Left ventricle myocardium inferior (tissue), 1 donor: ENCODE results near the gene CEP72. TPM values are rescaled to one million over a fixed set of nuclear protein-coding genes. Genes with fewer than 3 reads are reported as not detected.

Source experiments
- DNase-seq: peaks from one replicate; pipeline ENCODE4 v3.0.0-alpha.2; 2020
- H3K27ac ChIP-seq: fragments of 200-600 bp; replicated peaks from 2 replicates; pipeline ENCODE4 v1.8.0; 2021
- H3K27me3 ChIP-seq: fragments of 200-600 bp; 2 replicates; pipeline ENCODE4 v1.8.0; 2021; ENCODE audit warnings: low read depth
- H3K36me3 ChIP-seq: fragments of 200-600 bp; 2 replicates; pipeline ENCODE4 v1.8.0; 2021
- H3K4me1 ChIP-seq: fragments of 200-600 bp; 2 replicates; pipeline ENCODE4 v1.8.0; 2021
- H3K4me3 ChIP-seq: fragments of 200-600 bp; 2 replicates; pipeline ENCODE4 v1.8.0; 2021; ENCODE audit warnings: mild to moderate bottlenecking, moderate library complexity
- H3K9me3 ChIP-seq: fragments of 200-600 bp; replicated peaks from 2 replicates; pipeline ENCODE4 v1.8.0; 2021
- intact Hi-C: fragments of 100-400 bp; cut with micrococcal nuclease; formaldehyde crosslinking; loops from one replicate; pipeline ENCODE4 v1.11.0; 2022
- total RNA-seq: library from RNA; stranded (reverse); fragmentation: NEBNext Ultra II Directional; extraction: Animal tissue kit (Norgen Biotek cat#: 25700); gene quantifications from one replicate; pipeline ENCODE4 v1.2.1, GENCODE V29; 2021
- TF ChIP-seq, protein P1 (sequence below): fragments of 200-600 bp; IDR thresholded peaks from 2 replicates; pipeline ENCODE4 v1.8.0; 2021; ENCODE audit warnings: antibody characterized with exemption, mild to moderate bottlenecking, borderline replicate concordance
- donor health status: DM: no; HTN: yes; CAD: no; lungs with severe emphysema.

The CEP72 gene
- total RNA-seq, 1 donor from 2014 or later: 1.7 TPM

- no peaks in the 10 kb centered on the region for H3K9me3 ChIP-seq
- H3K27me3 ChIP-seq: peaks cover 82% of the 10 kb centered on the region
- TF ChIP-seq, protein P1, sequence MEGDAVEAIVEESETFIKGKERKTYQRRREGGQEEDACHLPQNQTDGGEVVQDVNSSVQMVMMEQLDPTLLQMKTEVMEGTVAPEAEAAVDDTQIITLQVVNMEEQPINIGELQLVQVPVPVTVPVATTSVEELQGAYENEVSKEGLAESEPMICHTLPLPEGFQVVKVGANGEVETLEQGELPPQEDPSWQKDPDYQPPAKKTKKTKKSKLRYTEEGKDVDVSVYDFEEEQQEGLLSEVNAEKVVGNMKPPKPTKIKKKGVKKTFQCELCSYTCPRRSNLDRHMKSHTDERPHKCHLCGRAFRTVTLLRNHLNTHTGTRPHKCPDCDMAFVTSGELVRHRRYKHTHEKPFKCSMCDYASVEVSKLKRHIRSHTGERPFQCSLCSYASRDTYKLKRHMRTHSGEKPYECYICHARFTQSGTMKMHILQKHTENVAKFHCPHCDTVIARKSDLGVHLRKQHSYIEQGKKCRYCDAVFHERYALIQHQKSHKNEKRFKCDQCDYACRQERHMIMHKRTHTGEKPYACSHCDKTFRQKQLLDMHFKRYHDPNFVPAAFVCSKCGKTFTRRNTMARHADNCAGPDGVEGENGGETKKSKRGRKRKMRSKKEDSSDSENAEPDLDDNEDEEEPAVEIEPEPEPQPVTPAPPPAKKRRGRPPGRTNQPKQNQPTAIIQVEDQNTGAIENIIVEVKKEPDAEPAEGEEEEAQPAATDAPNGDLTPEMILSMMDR: no peak
- DNase-seq: no peak
- no peak overlapping the region for H3K27ac ChIP-seq
- H3K4me3 ChIP-seq: no peak overlapping the region
- no peaks in the 10 kb centered on the region for H3K4me1 ChIP-seq
- intact Hi-C loops: no loop called here
- no peaks in the 10 kb centered on the region for H3K36me3 ChIP-seq
Measured at GRCh38 chr5:584216-584615, 27.9 kb upstream of the CEP72 start.

- Histone ChIP-seq H3K4me1 (no peaks in the 10 kb centered on the region), H3K27me3 (peaks cover 82% of the 10 kb centered on the region), H3K9me3 (no peaks in the 10 kb centered on the region), H3K27ac (no peak overlapping the region), H3K36me3 (no peaks in the 10 kb centered on the region), H3K4me3 (no peak overlapping the region)
- intact Hi-C loops: no loop called here
- TF ChIP-seq, protein P1: no peak
- no peak for DNase-seq
Measured at GRCh38 chr5:584846-585245, 27.3 kb upstream of the CEP72 start.

- no peak for DNase-seq
- no peak overlapping the region for H3K27ac ChIP-seq
Measured at GRCh38 chr5:585556-585955, 26.6 kb upstream of the CEP72 start.

DNA sequence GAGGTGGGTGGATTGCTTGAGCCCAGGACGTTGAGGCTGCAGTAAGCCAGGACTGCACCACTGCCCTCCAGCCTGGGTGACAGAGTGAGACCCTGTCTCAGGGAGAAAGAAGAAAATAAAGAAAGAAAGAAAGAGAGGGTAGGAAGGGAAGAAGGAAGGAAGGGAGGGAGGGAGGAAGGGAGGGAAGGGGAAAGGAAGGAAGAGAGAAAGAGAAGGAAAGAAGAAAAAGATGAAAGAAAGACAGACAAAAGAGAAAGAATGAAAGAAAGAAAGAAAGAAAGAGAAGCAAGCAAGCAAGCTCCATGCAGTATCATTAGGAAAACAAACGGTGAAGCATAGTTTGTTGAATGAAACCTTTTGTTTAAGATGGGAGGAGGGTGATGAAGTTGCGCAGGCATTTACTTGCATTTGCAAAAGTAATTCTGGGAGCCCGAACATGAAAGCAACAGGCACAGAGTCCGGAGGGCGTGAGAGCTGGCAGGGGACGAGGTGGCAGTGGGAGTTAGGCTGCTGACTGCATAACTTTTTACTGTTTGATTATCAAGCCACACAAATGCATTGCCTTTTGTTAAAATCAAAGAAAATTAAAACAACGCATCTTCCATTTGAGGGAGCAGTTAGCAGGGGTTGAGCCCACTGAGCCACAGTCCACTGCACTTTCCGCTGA, 26.0 kb upstream of the CEP72 start:
- no peak for DNase-seq
- peaks cover 82% of the 10 kb centered on the region for H3K27me3 ChIP-seq
- no peaks in the 10 kb centered on the region for H3K36me3 ChIP-seq
- H3K9me3 ChIP-seq: peaks cover 7% of the 10 kb centered on the region
- H3K4me3 ChIP-seq: no peak overlapping the region
- intact Hi-C loops: no loop called here
- no peak overlapping the region for H3K27ac ChIP-seq
- no peaks in the 10 kb centered on the region for H3K4me1 ChIP-seq
- TF ChIP-seq, protein P1: no peak

More at GRCh38 chr5:585556-585955, 26.6 kb upstream of the CEP72 start:
- no peaks in the 10 kb centered on the region for H3K36me3 ChIP-seq
- no peak overlapping the region for H3K4me3 ChIP-seq
- no peaks in the 10 kb centered on the region for H3K4me1 ChIP-seq
- TF ChIP-seq, protein P1: no peak
- intact Hi-C loops: no loop called here
- H3K27me3 ChIP-seq: peaks cover 82% of the 10 kb centered on the region
- H3K9me3 ChIP-seq: peaks cover 1% of the 10 kb centered on the region

- Histone ChIP-seq H3K4me1 (no peaks in the 10 kb centered on the region), H3K27me3 (peaks cover 81% of the 10 kb centered on the region)
- no peak for DNase-seq
Measured at GRCh38 chr5:586751-587285, 25.3 kb upstream of the CEP72 start.

More at GRCh38 chr5:586751-587285, 25.3 kb upstream of the CEP72 start:
- intact Hi-C loops: no loop called here
- Histone ChIP-seq H3K36me3 (no peaks in the 10 kb centered on the region), H3K9me3 (peaks cover 7% of the 10 kb centered on the region), H3K4me3 (no peak overlapping the region), H3K27ac (no peak overlapping the region)
- TF ChIP-seq, protein P1: no peak
